Stimulated activated CD4-positive, alpha-beta T cell treated with anti-CD3 and anti-CD28 coated beads, Interleukin-1b, Interleukin-23, amount 100 ng/mL, for 4 hours (primary cell): ENCODE results near the gene NDUFV3.
"Not testable (repeated sequence)": the region's sequence is repeated elsewhere in the genome, so short reads cannot be mapped to it uniquely, and the experiment has no call there.

Experiments used
- DNase-seq, 2 donors: peaks; one replicate each; pipeline ENCODE4 v3.0.0-alpha.2; 2020; ENCODE audit warnings: low read depth in 2 of 2

Gene NDUFV3

GRCh38 chr21:42857216-42857615 lies 35.9 kb upstream of the NDUFV3 start:
- DNase-seq, result no peak

- no peak for DNase-seq
Observed at GRCh38 chr21:42858185-42858847, 34.8 kb upstream of the NDUFV3 start.

GRCh38 chr21:42858957-42859890 lies 33.9 kb upstream of the NDUFV3 start:
- no peak for DNase-seq

GRCh38 chr21:42859891-42860230 lies 33.2 kb upstream of the NDUFV3 start:
- DNase-seq, result no peak

GRCh38 chr21:42860345-42860744 lies 32.8 kb upstream of the NDUFV3 start:
- DNase-seq, result no peak

- DNase-seq, result no peak
Observed at GRCh38 chr21:42861311-42861847, 31.7 kb upstream of the NDUFV3 start.

GRCh38 chr21:42861848-42862400 lies 31.2 kb upstream of the NDUFV3 start:
- DNase-seq, result no peak

- no peak for DNase-seq
Observed at GRCh38 chr21:42862774-42863503, 30.2 kb upstream of the NDUFV3 start.

- DNase-seq, result no peak
Observed at GRCh38 chr21:42863504-42863870, 29.6 kb upstream of the NDUFV3 start.

- no peak for DNase-seq
Observed at GRCh38 chr21:42864286-42864685, 28.8 kb upstream of the NDUFV3 start.

GRCh38 chr21:42864815-42865775 lies 28.0 kb upstream of the NDUFV3 start:
- no peak for DNase-seq

- DNase-seq, result no peak
Observed at GRCh38 chr21:42865776-42866160, 27.3 kb upstream of the NDUFV3 start.

- no peak for DNase-seq
Observed at GRCh38 chr21:42868196-42868595, 24.9 kb upstream of the NDUFV3 start.

GRCh38 chr21:42873096-42873495 lies 20.0 kb upstream of the NDUFV3 start:
- DNase-seq, result no peak

GRCh38 chr21:42875811-42876210 lies 17.3 kb upstream of the NDUFV3 start:
- not testable (repeated sequence) for DNase-seq

- no peak for DNase-seq
Observed at GRCh38 chr21:42878678-42878992, 14.5 kb upstream of the NDUFV3 start.

GRCh38 chr21:42878993-42879787 lies 13.9 kb upstream of the NDUFV3 start, which contains the start of gene WDR4:
WDR4 (minus strand) TSS chr21:42879539; CDS start chr21:42879495, 44 bp downstream.
- DNase-seq, result peak; percentile 94 to 98

GRCh38 chr21:42880352-42880751 lies 12.8 kb upstream of the NDUFV3 start:
- no peak for DNase-seq

GRCh38 chr21:42883921-42884320 lies 9.2 kb upstream of the NDUFV3 start:
- no peak for DNase-seq

GRCh38 chr21:42887326-42887725 lies 5.8 kb upstream of the NDUFV3 start:
- no peak for DNase-seq
